ENCODE measurements around the gene EMC9.

DNA sequence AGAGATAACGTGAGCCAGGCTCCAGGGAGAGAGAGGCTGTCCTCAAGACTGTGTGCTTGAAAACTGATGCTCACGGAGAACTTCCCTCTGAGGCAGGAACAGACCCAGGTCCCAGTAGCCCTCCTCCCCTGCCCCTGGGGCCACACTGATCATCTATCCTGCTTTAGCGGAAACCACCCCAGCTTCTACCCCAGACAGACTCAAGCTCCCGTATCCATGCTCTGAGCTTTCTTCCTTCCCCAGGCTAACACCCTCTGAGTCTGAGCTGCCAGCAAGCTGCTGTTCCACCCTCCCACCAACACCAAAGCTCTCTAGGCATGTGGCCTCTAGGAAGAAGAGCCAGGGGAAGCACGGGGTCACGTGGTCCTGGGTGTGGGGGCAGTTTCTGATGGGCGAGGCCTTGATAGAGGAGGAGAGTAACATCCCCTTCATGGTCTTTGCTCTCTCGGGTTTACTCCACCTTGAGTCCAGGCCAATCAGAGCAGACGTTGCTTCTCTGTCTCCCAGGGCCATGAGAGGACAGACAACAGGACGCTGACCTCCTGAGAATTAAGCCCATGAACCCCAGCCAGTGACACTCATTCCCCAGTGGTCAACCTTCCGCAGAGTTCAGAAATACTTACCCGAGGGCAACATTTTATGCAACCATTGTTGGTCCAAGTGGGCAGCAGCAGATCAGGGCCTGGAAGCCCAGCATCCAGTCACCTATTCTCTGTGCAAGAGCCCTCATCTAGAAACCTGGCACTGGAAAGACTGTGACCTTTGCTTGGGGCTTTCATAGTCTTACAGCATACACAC is 45.9 kb downstream of the EMC9 start:
- TF ChIP-seq POLR2A (IDR thresholded peaks at IDR 0.05) = no peak
- TF ChIP-seq, protein P1, sequence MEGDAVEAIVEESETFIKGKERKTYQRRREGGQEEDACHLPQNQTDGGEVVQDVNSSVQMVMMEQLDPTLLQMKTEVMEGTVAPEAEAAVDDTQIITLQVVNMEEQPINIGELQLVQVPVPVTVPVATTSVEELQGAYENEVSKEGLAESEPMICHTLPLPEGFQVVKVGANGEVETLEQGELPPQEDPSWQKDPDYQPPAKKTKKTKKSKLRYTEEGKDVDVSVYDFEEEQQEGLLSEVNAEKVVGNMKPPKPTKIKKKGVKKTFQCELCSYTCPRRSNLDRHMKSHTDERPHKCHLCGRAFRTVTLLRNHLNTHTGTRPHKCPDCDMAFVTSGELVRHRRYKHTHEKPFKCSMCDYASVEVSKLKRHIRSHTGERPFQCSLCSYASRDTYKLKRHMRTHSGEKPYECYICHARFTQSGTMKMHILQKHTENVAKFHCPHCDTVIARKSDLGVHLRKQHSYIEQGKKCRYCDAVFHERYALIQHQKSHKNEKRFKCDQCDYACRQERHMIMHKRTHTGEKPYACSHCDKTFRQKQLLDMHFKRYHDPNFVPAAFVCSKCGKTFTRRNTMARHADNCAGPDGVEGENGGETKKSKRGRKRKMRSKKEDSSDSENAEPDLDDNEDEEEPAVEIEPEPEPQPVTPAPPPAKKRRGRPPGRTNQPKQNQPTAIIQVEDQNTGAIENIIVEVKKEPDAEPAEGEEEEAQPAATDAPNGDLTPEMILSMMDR (IDR thresholded peaks at IDR 0.05 in 4 of 5, conservative IDR thresholded peaks at IDR 0.05 in 1 of 5) = no peak
